Mesenchymal stem cell (in vitro differentiated cells and primary cell): ENCODE data around the gene GPR3.

Experiments used
- DNase-seq: peaks from one replicate; pipeline ENCODE4 v3.0.0-alpha.2; 2013
- H2AFZ ChIP-seq: one replicate; pipeline ENCODE4 v1.6.1; 2013; ENCODE audit warnings: low read depth, mild to moderate bottlenecking, control low read depth, inconsistent platforms, low read length, moderate library complexity
- H2AK5ac ChIP-seq: 2 replicates; pipeline ENCODE4 v1.6.1; 2013; ENCODE audit warnings: low read length, moderate library complexity, mild to moderate bottlenecking, inconsistent platforms; ENCODE audit not compliant: severe bottlenecking
- H2BK120ac ChIP-seq: one replicate; pipeline ENCODE4 v1.6.1; 2013; ENCODE audit warnings: low read depth, mild to moderate bottlenecking, inconsistent platforms, low read length, moderate library complexity
- H2BK12ac ChIP-seq, 2 experiments: one replicate each; pipeline ENCODE4 v1.6.1; 2013; ENCODE audit warnings: inconsistent platforms in 2 of 2, low read length in 2 of 2, mild to moderate bottlenecking in 2 of 2, moderate library complexity in 2 of 2, control low read depth in 1 of 2
- H2BK15ac ChIP-seq: one replicate; pipeline ENCODE4 v1.6.1; 2013; ENCODE audit warnings: mild to moderate bottlenecking, low read depth, inconsistent platforms; ENCODE audit not compliant: poor library complexity, severe bottlenecking
- H2BK5ac ChIP-seq: 2 replicates; pipeline ENCODE4 v1.6.1; 2013; ENCODE audit warnings: low read depth, mild to moderate bottlenecking, low read length, control low read depth, inconsistent platforms; ENCODE audit not compliant: poor library complexity, severe bottlenecking
- H3K14ac ChIP-seq, 2 experiments: one replicate each; pipeline ENCODE4 v1.6.1; 2013; ENCODE audit warnings: inconsistent platforms in 2 of 2, low read length in 2 of 2, control low read depth in 1 of 2, mild to moderate bottlenecking in 1 of 2, moderate library complexity in 1 of 2
- H3K18ac ChIP-seq, 2 experiments: one replicate each; pipeline ENCODE4 v1.6.1; 2013; ENCODE audit warnings: inconsistent platforms in 2 of 2, low read length in 2 of 2, control low read depth in 1 of 2, low read depth in 1 of 2, mild to moderate bottlenecking in 1 of 2
- H3K23ac ChIP-seq, 2 experiments: one replicate each; pipeline ENCODE4 v1.6.1; 2013; ENCODE audit warnings: inconsistent platforms in 2 of 2, low read length in 2 of 2, mild to moderate bottlenecking in 2 of 2, moderate library complexity in 2 of 2, control low read depth in 1 of 2
- H3K27ac ChIP-seq: 2 replicates; pipeline ENCODE4 v1.5.1; 2013; ENCODE audit warnings: mild to moderate bottlenecking, moderate library complexity, low read length, control low read depth, inconsistent platforms; ENCODE audit not compliant: poor library complexity, severe bottlenecking
- H3K27me3 ChIP-seq, 2 experiments: 2 replicates each; pipeline versions ENCODE4 v1.6.1 to v1.7.0; 2013; ENCODE audit warnings: low read length in 2 of 2, mild to moderate bottlenecking in 2 of 2, moderate library complexity in 2 of 2, control low read depth in 1 of 2, inconsistent platforms in 1 of 2; ENCODE audit not compliant: control insufficient read depth in 1 of 2, insufficient read depth in 1 of 2
- H3K36me3 ChIP-seq, 2 experiments: 2 replicates each; pipeline versions ENCODE4 v1.6.1 to v1.7.0; 2013; ENCODE audit warnings: low read length in 2 of 2, control low read depth in 1 of 2, inconsistent platforms in 1 of 2, low read depth in 1 of 2, mild to moderate bottlenecking in 1 of 2; ENCODE audit not compliant: insufficient read depth in 2 of 2, control insufficient read depth in 1 of 2
- H3K4ac ChIP-seq, 2 experiments: one replicate each; pipeline ENCODE4 v1.6.1; 2013; ENCODE audit warnings: inconsistent platforms in 2 of 2, low read length in 2 of 2, mild to moderate bottlenecking in 2 of 2, moderate library complexity in 2 of 2, control low read depth in 1 of 2, low read depth in 1 of 2
- H3K4me1 ChIP-seq: 2 replicates; pipeline ENCODE4 v1.6.1; 2013; ENCODE audit warnings: low read depth, low read length, control low read depth; ENCODE audit not compliant: control insufficient read depth, insufficient read depth
- H3K4me2 ChIP-seq: 2 replicates; pipeline ENCODE4 v1.6.1; 2013; ENCODE audit warnings: low read length, mild to moderate bottlenecking, inconsistent platforms; ENCODE audit not compliant: poor library complexity, severe bottlenecking
- H3K4me3 ChIP-seq, 2 experiments: 2 replicates each; pipeline versions ENCODE4 v1.5.1 to v1.7.0; 2013; ENCODE audit warnings: low read length in 2 of 2, mild to moderate bottlenecking in 2 of 2, control low read depth in 1 of 2, low read depth in 1 of 2; ENCODE audit not compliant: insufficient read depth in 1 of 2
- H3K79me1 ChIP-seq: replicated peaks from 2 replicates; pipeline ENCODE4 v1.6.1; 2013; ENCODE audit warnings: mild to moderate bottlenecking, control low read depth, low read length, inconsistent platforms; ENCODE audit not compliant: poor library complexity, severe bottlenecking
- H3K9ac ChIP-seq: 2 replicates; pipeline ENCODE4 v1.7.0; 2013; ENCODE audit warnings: mild to moderate bottlenecking, low read length, moderate library complexity
- H3K9me3 ChIP-seq: 2 replicates; pipeline ENCODE4 v1.7.0; 2013; ENCODE audit warnings: mild to moderate bottlenecking, low read length; ENCODE audit not compliant: control insufficient read depth
- H4K8ac ChIP-seq: one replicate; pipeline ENCODE4 v1.6.1; 2013; ENCODE audit warnings: inconsistent platforms, mild to moderate bottlenecking, low read length, moderate library complexity
- H4K91ac ChIP-seq: one replicate; pipeline ENCODE4 v1.6.1; 2013; ENCODE audit warnings: mild to moderate bottlenecking, low read length, inconsistent platforms
- WGBS: methylation state at CpG from one replicate; pipeline ENCODE4 v1.1.7; 2013; ENCODE audit warnings: mixed read lengths; 5-methylcytosine and 5-hydroxymethylcytosine counted together

The GPR3 gene

DNA sequence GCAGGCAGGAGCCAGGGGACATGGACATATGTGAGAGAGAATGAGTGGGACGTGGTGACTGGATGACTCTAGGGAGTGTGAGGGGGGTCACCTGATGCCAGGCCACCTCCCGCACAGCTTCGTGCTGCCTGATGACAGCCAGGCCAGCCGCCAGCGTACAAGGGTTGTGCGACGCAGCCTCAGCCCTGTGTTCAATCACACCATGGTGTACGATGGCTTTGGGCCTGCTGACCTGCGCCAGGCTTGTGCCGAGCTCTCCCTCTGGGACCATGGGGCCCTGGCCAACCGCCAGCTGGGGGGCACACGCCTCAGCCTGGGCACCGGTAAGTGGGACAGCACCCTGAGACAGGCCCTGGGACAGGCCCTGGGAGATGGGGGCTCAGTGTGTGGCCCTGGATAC is 39.3 kb upstream of the GPR3 start:
- Histone ChIP-seq H3K9ac (no peak overlapping the region), H3K4ac (no peak overlapping the region), H2BK12ac (no peak overlapping the region), H3K18ac (no peak overlapping the region), H3K4me2 (no peak overlapping the region), H3K9me3 (no peaks in the 10 kb centered on the region), H2BK15ac (no peak overlapping the region), H2BK5ac (no peak overlapping the region), H3K4me1 (peaks cover 28% of the 10 kb centered on the region), H3K4me3 (no peak overlapping the region), H3K23ac (no peak overlapping the region), H2AK5ac (no peak overlapping the region), H3K36me3 (peaks cover 36 to 43% of the 10 kb centered on the region in 2 experiments), H3K79me1 (no peaks in the 10 kb centered on the region), H3K14ac (no peak overlapping the region), H2AFZ (no peak overlapping the region), H4K91ac (no peak overlapping the region), H2BK120ac (no peak overlapping the region), H4K8ac (no peak overlapping the region), H3K27ac (no peak overlapping the region), H3K27me3 (peaks cover 0 to 23% of the 10 kb centered on the region in 2 experiments)
- no peak for DNase-seq
- WGBS, result 98% methylated on average over 13 of the region's 13 CpGs

DNA sequence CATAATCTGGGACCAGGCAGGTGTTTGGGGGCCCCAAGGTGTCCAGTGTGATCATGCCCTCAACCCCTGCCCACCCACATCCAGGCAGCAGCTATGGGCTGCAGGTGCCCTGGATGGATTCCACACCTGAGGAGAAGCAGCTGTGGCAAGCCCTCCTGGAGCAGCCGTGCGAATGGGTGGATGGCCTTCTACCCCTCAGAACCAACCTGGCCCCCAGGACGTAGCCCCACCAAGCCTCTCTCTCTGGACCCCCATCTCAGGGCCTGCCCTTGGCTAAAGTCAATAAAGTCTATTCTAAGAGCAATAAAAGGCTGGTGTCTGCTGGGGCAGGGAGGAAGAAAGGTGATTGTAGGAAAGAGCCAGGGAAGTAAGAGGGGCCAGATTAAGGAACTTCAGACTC is 38.8 kb upstream of the GPR3 start:
- H3K36me3 ChIP-seq, result peaks cover 41 to 48% of the 10 kb centered on the region in 2 experiments
- no peak overlapping the region for H4K91ac ChIP-seq
- peaks cover 28% of the 10 kb centered on the region for H3K4me1 ChIP-seq
- no peak overlapping the region for H4K8ac ChIP-seq
- peaks cover 0 to 23% of the 10 kb centered on the region in 2 experiments for H3K27me3 ChIP-seq
- DNase-seq, result no peak
- H3K4me2 ChIP-seq, result no peak overlapping the region
- no CpG with 5 or more reads among the region's 3 CpGs for WGBS
- H3K79me1 ChIP-seq, result no peaks in the 10 kb centered on the region
- no peak overlapping the region for H2AFZ ChIP-seq
- no peak overlapping the region for H3K23ac ChIP-seq
- H2BK15ac ChIP-seq, result no peak overlapping the region
- H3K4ac ChIP-seq, result no peak overlapping the region
- no peak overlapping the region for H3K27ac ChIP-seq
- no peak overlapping the region for H2BK120ac ChIP-seq
- H3K4me3 ChIP-seq, result no peak overlapping the region
- no peak overlapping the region for H2BK5ac ChIP-seq
- H3K18ac ChIP-seq, result no peak overlapping the region
- H2AK5ac ChIP-seq, result no peak overlapping the region
- no peak overlapping the region for H2BK12ac ChIP-seq
- no peak overlapping the region for H3K14ac ChIP-seq
- H3K9me3 ChIP-seq, result no peaks in the 10 kb centered on the region
- no peak overlapping the region for H3K9ac ChIP-seq

DNA sequence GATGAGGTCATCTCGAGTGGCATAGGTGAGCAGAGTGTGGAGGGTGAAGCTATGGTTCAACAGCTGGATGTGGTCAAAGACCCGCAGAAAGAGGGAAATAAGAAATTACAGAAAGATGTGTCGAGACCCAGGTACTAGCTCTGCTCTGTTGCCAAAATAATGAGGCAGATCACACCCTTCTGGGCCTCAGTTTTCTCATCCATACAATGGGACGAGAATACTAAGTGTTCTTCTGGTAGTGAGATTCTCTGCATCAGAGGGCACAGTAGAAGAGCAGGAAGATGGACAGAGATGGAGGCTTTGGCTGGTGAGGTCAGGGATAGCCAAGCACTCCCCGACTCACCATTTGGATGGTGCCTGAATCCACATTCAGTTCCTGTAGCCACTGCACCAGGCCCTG is 36.7 kb upstream of the GPR3 start:
- Histone ChIP-seq H4K8ac (no peak overlapping the region), H3K14ac (no peak overlapping the region), H2AK5ac (no peak overlapping the region), H2BK5ac (no peak overlapping the region), H3K36me3 (peaks cover 60 to 63% of the 10 kb centered on the region in 2 experiments), H3K9me3 (no peaks in the 10 kb centered on the region), H2BK15ac (no peak overlapping the region), H3K4ac (no peak overlapping the region), H3K18ac (no peak overlapping the region), H3K4me1 (peaks cover 20% of the 10 kb centered on the region), H4K91ac (no peak overlapping the region), H3K27ac (no peak overlapping the region), H3K27me3 (peaks cover 0 to 7% of the 10 kb centered on the region in 2 experiments), H2BK12ac (no peak overlapping the region), H2BK120ac (no peak overlapping the region), H3K23ac (no peak overlapping the region), H3K79me1 (no peaks in the 10 kb centered on the region), H3K4me2 (no peak overlapping the region), H2AFZ (no peak overlapping the region), H3K4me3 (no peak overlapping the region), H3K9ac (no peak overlapping the region)
- whole genome bisulfite sequencing, result 95% methylated on average over 5 of the region's 5 CpGs
- no peak for DNase-seq

DNA sequence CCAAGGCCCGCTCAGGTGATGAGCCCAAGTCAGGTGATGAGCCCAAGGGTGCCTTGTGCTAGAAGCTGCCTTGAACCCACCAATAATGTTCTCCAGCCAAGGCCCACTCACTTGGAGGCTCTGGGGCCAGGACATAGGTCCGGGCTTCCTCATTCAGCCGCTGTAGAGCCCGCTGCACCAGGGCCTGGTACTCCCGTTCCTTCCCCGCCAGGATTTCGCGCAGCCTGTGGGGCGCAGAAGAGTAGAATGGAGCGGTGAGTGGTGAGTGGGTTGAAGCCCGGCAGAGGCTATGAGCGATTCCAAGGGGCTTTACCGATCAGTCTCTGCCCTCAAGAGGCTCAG is 36.2 kb upstream of the GPR3 start:
- H3K27ac ChIP-seq, result no peak overlapping the region
- no peak overlapping the region for H2AFZ ChIP-seq
- H3K23ac ChIP-seq, result no peak overlapping the region
- no peaks in the 10 kb centered on the region for H3K79me1 ChIP-seq
- no peak overlapping the region for H2BK120ac ChIP-seq
- no peak overlapping the region for H2BK5ac ChIP-seq
- H3K27me3 ChIP-seq, result peaks cover 0 to 1% of the 10 kb centered on the region in 2 experiments
- H2BK15ac ChIP-seq, result no peak overlapping the region
- no peaks in the 10 kb centered on the region for H3K9me3 ChIP-seq
- H3K18ac ChIP-seq, result no peak overlapping the region
- no peak overlapping the region for H3K14ac ChIP-seq
- DNase-seq, result no peak
- H3K4me1 ChIP-seq, result peaks cover 14% of the 10 kb centered on the region
- no peak overlapping the region for H3K4me3 ChIP-seq
- no peak overlapping the region for H3K9ac ChIP-seq
- no peak overlapping the region for H3K4ac ChIP-seq
- WGBS, result over 99% methylated on average over 13 of the region's 13 CpGs
- H3K36me3 ChIP-seq, result peaks cover 66 to 68% of the 10 kb centered on the region in 2 experiments
- no peak overlapping the region for H3K4me2 ChIP-seq
- H2AK5ac ChIP-seq, result no peak overlapping the region
- H4K91ac ChIP-seq, result no peak overlapping the region
- no peak overlapping the region for H2BK12ac ChIP-seq
- no peak overlapping the region for H4K8ac ChIP-seq
